GM23248 (cell line): ENCODE measurements around the gene NECAB3.

Experiments used
- EZH2 ChIP-seq: fragments of 200-600 bp; sonication (generic); IDR thresholded peaks from 2 replicates; pipeline ENCODE4 v1.6.1; 2018; ENCODE audit warnings: antibody characterized with exemption, mild to moderate bottlenecking; ENCODE audit not compliant: insufficient read depth, poor library complexity, severe bottlenecking
- EZH2phosphoT487 ChIP-seq: fragments of 200-600 bp; sonication (generic); IDR thresholded peaks from 2 replicates; pipeline ENCODE4 v1.6.1; 2018; ENCODE audit warnings: antibody characterized with exemption, moderate library complexity, mild to moderate bottlenecking, low read depth; ENCODE audit not compliant: insufficient read depth

DNA sequence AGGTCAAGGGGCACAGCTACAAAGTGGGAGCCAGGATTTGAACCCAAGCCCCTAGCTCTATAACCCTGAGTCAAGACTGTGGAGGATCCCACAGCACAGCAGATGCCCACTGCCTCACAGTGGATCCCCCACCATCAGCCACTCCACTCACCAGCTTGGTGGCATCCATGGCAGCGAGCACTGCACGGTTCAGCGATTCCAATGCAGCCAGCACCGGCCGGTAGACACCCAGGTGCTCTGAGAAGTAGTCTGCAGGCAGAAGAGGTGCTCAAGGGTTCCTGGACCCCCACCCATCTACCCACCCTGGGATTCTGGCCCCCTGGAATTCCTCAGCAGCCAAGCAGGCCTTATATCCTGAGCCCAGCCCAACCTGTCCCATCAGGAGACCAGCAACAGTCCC lies 5.0 kb downstream of the NECAB3 start:
- TF ChIP-seq EZH2 (no peak), EZH2phosphoT487 (no peak)
